GM18502 (cell line): Measurements from ENCODE around the gene ETV6.

Source experiments
- ATAC-seq: cut with Tn5 transposase; IDR thresholded peaks from one replicate; pipeline ENCODE4 v1.9.1; 2021; ENCODE audit warnings: mild to moderate bottlenecking; ENCODE audit not compliant: unreplicated experiment, poor library complexity

Gene ETV6

GRCh38 chr12:11753826-11754225 is 104.4 kb downstream of the ETV6 start:
- no peak for ATAC-seq

- ATAC-seq: no peak
Measured at GRCh38 chr12:11754256-11754655, 104.8 kb downstream of the ETV6 start.

- no peak for ATAC-seq
Measured at GRCh38 chr12:11755302-11755930, 105.9 kb downstream of the ETV6 start.

- ATAC-seq: no peak
Measured at GRCh38 chr12:11756022-11756421, 106.5 kb downstream of the ETV6 start.

GRCh38 chr12:11756523-11756922 is 107.0 kb downstream of the ETV6 start:
- ATAC-seq: no peak

- ATAC-seq: no peak
Measured at GRCh38 chr12:11757095-11757494, 107.6 kb downstream of the ETV6 start.

- no peak for ATAC-seq
Measured at GRCh38 chr12:11757531-11757930, 108.1 kb downstream of the ETV6 start.

GRCh38 chr12:11758087-11758486 is 108.6 kb downstream of the ETV6 start:
- no peak for ATAC-seq

GRCh38 chr12:11758510-11759493 is 109.3 kb downstream of the ETV6 start:
- ATAC-seq: peak; percentile 57

- no peak for ATAC-seq
Measured at GRCh38 chr12:11759494-11759878, 110.0 kb downstream of the ETV6 start.

GRCh38 chr12:11759899-11760298 is 110.4 kb downstream of the ETV6 start:
- ATAC-seq: no peak

GRCh38 chr12:11761869-11762567 is 112.5 kb downstream of the ETV6 start:
- peak; percentile 52 for ATAC-seq

GRCh38 chr12:11762723-11763326 is 113.4 kb downstream of the ETV6 start:
- ATAC-seq: peak; percentile 41

GRCh38 chr12:11763760-11764520 is 114.5 kb downstream of the ETV6 start:
- ATAC-seq: no peak

- ATAC-seq: no peak
Measured at GRCh38 chr12:11764837-11765236, 115.4 kb downstream of the ETV6 start.

- no peak for ATAC-seq
Measured at GRCh38 chr12:11765421-11765816, 115.9 kb downstream of the ETV6 start.

- peak; percentile 65 for ATAC-seq
Measured at GRCh38 chr12:11765817-11766794, 116.6 kb downstream of the ETV6 start.

GRCh38 chr12:11767029-11767724 is 117.7 kb downstream of the ETV6 start:
- ATAC-seq: no peak
